Vagina (tissue), 2 donors: ENCODE results near the gene ABLIM2. TPM values are rescaled to one million over a fixed set of nuclear protein-coding genes. Genes with fewer than 3 reads are reported as not detected.
A peak's percentile ranks its signal among the peaks of the same experiment; 100 is the strongest.

Source experiments
- DNase-seq, 2 donors: peaks; one replicate each; pipeline ENCODE4 v3.0.0-alpha.2; 2017; ENCODE audit errors: extremely low spot score in 2 of 2
- H3K27ac ChIP-seq: fragments of 200-600 bp; sonication (generic); one replicate; pipeline ENCODE4 v1.5.1; 2019
- H3K27me3 ChIP-seq: fragments of 200-600 bp; sonication (generic); one replicate; pipeline ENCODE4 v1.5.1; 2019
- H3K36me3 ChIP-seq, 2 donors: fragments of 200-600 bp; sonication (generic); one replicate each; pipeline ENCODE4 v1.5.1; 2017 to 2019
- H3K4me1 ChIP-seq: fragments of 200-600 bp; sonication (generic); one replicate; pipeline ENCODE4 v1.5.1; 2019
- H3K4me3 ChIP-seq, 2 donors: fragments of 200-600 bp; sonication (generic); 1 replicate in 1 of 2; 2 replicates in 1 of 2; pipeline ENCODE4 v1.5.1; 2016 to 2019
- H3K9me3 ChIP-seq: fragments of 200-600 bp; sonication (generic); one replicate; pipeline ENCODE4 v1.5.1; 2019
- CTCF ChIP-seq, 3 experiments: fragments of 450-650 bp in 2 of 3; fragments of 200-600 bp in 1 of 3; sonication (generic) in 1 of 3; IDR thresholded peaks; one replicate each; pipeline ENCODE4 v1.5.1; 2017 to 2019; ENCODE audit warnings: antibody characterized with exemption in 3 of 3, mild to moderate bottlenecking in 2 of 3, moderate library complexity in 2 of 3
- POLR2A ChIP-seq, 2 donors: fragments of 450-650 bp; IDR thresholded peaks; one replicate each; pipeline ENCODE4 v1.6.1; 2017; ENCODE audit warnings: antibody characterized with exemption in 2 of 2, mild to moderate bottlenecking in 2 of 2, moderate library complexity in 2 of 2
- POLR2AphosphoS5 ChIP-seq, 2 donors: sonication (generic); formaldehyde crosslinking; IDR thresholded peaks; one replicate each; pipeline ENCODE4 v1.9.0; 2017; ENCODE audit warnings: antibody characterized with exemption in 2 of 2, mild to moderate bottlenecking in 2 of 2, low read depth in 1 of 2; ENCODE audit not compliant: insufficient read depth in 1 of 2
- intact Hi-C: fragments of 100-400 bp; cut with DNase I; formaldehyde crosslinking; loops from one replicate; pipeline ENCODE4 v1.15.1; 2023
- total RNA-seq: library from RNA; depleted of rRNA; stranded (reverse); fragments of >200 nt; gene quantifications from one replicate; pipeline ENCODE4 v1.2.3, GENCODE V29; 2016

Gene ABLIM2
- total RNA-seq, 1 donor from 2014 or later, result 15.5 TPM

GRCh38 chr4:8179074-8179473, 20.5 kb upstream of the ABLIM2 start:
- Histone ChIP-seq H3K27ac (no peak overlapping the region), H3K4me3 (no peak overlapping the region), H3K36me3 (no peaks in the 10 kb centered on the region), H3K4me1 (peaks cover 18% of the 10 kb centered on the region), H3K27me3 (no peaks in the 10 kb centered on the region), H3K9me3 (no peaks in the 10 kb centered on the region)
- no peak for DNase-seq
- intact Hi-C loops, result no loop called here
- no peak for TF ChIP-seq POLR2AphosphoS5 (IDR thresholded peaks at IDR 0.05; ENCODE audit: insufficient read depth in 1 of 2, low read depth in 1 of 2)
- TF ChIP-seq POLR2A (IDR thresholded peaks at IDR 0.05), result no peak
- TF ChIP-seq CTCF (IDR thresholded peaks at IDR 0.05), result no peak

GRCh38 chr4:8177956-8178355, 19.3 kb upstream of the ABLIM2 start:
- DNase-seq, result no peak
- TF ChIP-seq POLR2AphosphoS5 (IDR thresholded peaks at IDR 0.05; ENCODE audit: insufficient read depth in 1 of 2, low read depth in 1 of 2), result no peak
- Histone ChIP-seq H3K4me3 (no peak overlapping the region), H3K4me1 (peaks cover 7% of the 10 kb centered on the region), H3K36me3 (no peaks in the 10 kb centered on the region), H3K27me3 (no peaks in the 10 kb centered on the region), H3K9me3 (no peaks in the 10 kb centered on the region), H3K27ac (no peak overlapping the region)
- intact Hi-C loops, result no loop called here

- Histone ChIP-seq H3K4me1 (peaks cover 3% of the 10 kb centered on the region), H3K27ac (no peak overlapping the region), H3K9me3 (no peaks in the 10 kb centered on the region), H3K4me3 (no peak overlapping the region), H3K27me3 (no peaks in the 10 kb centered on the region), H3K36me3 (no peaks in the 10 kb centered on the region)
- DNase-seq, result no peak
- TF ChIP-seq POLR2AphosphoS5 (IDR thresholded peaks at IDR 0.05; ENCODE audit: insufficient read depth in 1 of 2, low read depth in 1 of 2) (no peak), CTCF (IDR thresholded peaks at IDR 0.05) (no peak), POLR2A (IDR thresholded peaks at IDR 0.05) (no peak)
- intact Hi-C loops, result no loop called here
These were observed 18.9 kb upstream of the ABLIM2 start for GRCh38 chr4:8177552-8177951.

- no peak for DNase-seq
- intact Hi-C loops, result no loop called here
These were observed 18.2 kb upstream of the ABLIM2 start for GRCh38 chr4:8176547-8177399.

GRCh38 chr4:8175686-8176085, 17.1 kb upstream of the ABLIM2 start:
- no peak for DNase-seq
- Histone ChIP-seq H3K36me3 (no peaks in the 10 kb centered on the region), H3K9me3 (no peaks in the 10 kb centered on the region), H3K4me3 (no peak overlapping the region), H3K4me1 (no peaks in the 10 kb centered on the region), H3K27ac (no peak overlapping the region), H3K27me3 (no peaks in the 10 kb centered on the region)
- intact Hi-C loops, result no loop called here
- no peak for TF ChIP-seq POLR2A (IDR thresholded peaks at IDR 0.05)
- TF ChIP-seq POLR2AphosphoS5 (IDR thresholded peaks at IDR 0.05; ENCODE audit: insufficient read depth in 1 of 2, low read depth in 1 of 2), result no peak
- TF ChIP-seq CTCF (IDR thresholded peaks at IDR 0.05), result no peak

More at GRCh38 chr4:8176547-8177399, 18.2 kb upstream of the ABLIM2 start:
- Histone ChIP-seq H3K36me3 (no peaks in the 10 kb centered on the region), H3K27ac (no peak overlapping the region), H3K27me3 (no peaks in the 10 kb centered on the region), H3K4me3 (no peak overlapping the region), H3K4me1 (no peaks in the 10 kb centered on the region), H3K9me3 (no peaks in the 10 kb centered on the region)
- TF ChIP-seq POLR2AphosphoS5 (IDR thresholded peaks at IDR 0.05; ENCODE audit: insufficient read depth in 1 of 2, low read depth in 1 of 2), result no peak
- no peak for TF ChIP-seq POLR2A (IDR thresholded peaks at IDR 0.05)
- TF ChIP-seq CTCF (IDR thresholded peaks at IDR 0.05), result peak; percentile 38 to 76 (median 48)
